Activated naive CD4-positive, alpha-beta T cell treated with anti-CD3 and anti-CD28 coated beads, Interleukin-2, amount 10 ng/mL, durations not matched to agents 7 days and 5 days (primary cell): ENCODE data around the gene GRIK4.

ENCODE experiments used
- CTCF ChIA-PET: fragments of 350-600 bp; sonication (Branson Sonifier 250); formaldehyde crosslinking; loops from one replicate; lab custom pipeline; 2021; ENCODE audit warnings: antibody characterized with exemption; lab: Charles Lee
- DNase-seq: peaks from one replicate; pipeline ENCODE4 v3.0.0-alpha.2; 2020
- H3K27ac Mint-ChIP-seq: one replicate; pipeline ENCODE4 v1.8.0; 2021; ENCODE audit warnings: mild to moderate bottlenecking, moderate library complexity, mixed read lengths
- H3K27me3 Mint-ChIP-seq: one replicate; pipeline ENCODE4 v1.8.0; 2021; ENCODE audit warnings: mild to moderate bottlenecking, mixed read lengths
- H3K36me3 Mint-ChIP-seq: one replicate; pipeline ENCODE4 v1.8.0; 2021; ENCODE audit warnings: mixed read lengths
- H3K4me1 Mint-ChIP-seq: one replicate; pipeline ENCODE4 v1.8.0; 2021; ENCODE audit warnings: mixed read lengths
- H3K4me3 Mint-ChIP-seq: one replicate; pipeline ENCODE4 v1.8.0; 2021; ENCODE audit warnings: mild to moderate bottlenecking, moderate library complexity, mixed read lengths
- H3K9me3 Mint-ChIP-seq: one replicate; pipeline ENCODE4 v1.8.0; 2021; ENCODE audit warnings: mixed read lengths

GRIK4 gene

GRCh38 chr11:120839846-120840402, 328.4 kb downstream of the GRIK4 start:
- Mint-ChIP-seq H3K36me3 (no peaks in the 10 kb centered on the region), H3K27ac (no peak overlapping the region), H3K4me1 (no peaks in the 10 kb centered on the region), H3K27me3 (peaks cover 7% of the 10 kb centered on the region), H3K9me3 (no peaks in the 10 kb centered on the region), H3K4me3 (no peak overlapping the region)
- no peak for DNase-seq
- CTCF ChIA-PET = no interaction called here

GRCh38 chr11:120840661-120841060, 329.1 kb downstream of the GRIK4 start:
- Mint-ChIP-seq H3K4me1 (no peaks in the 10 kb centered on the region), H3K36me3 (no peaks in the 10 kb centered on the region), H3K27me3 (peaks cover 7% of the 10 kb centered on the region), H3K27ac (no peak overlapping the region), H3K9me3 (no peaks in the 10 kb centered on the region), H3K4me3 (no peak overlapping the region)
- CTCF ChIA-PET = no interaction called here
- DNase-seq = no peak

GRCh38 chr11:120841074-120841473, 329.5 kb downstream of the GRIK4 start:
- Mint-ChIP-seq H3K27ac (no peak overlapping the region), H3K4me3 (no peak overlapping the region), H3K27me3 (peaks cover 7% of the 10 kb centered on the region), H3K9me3 (no peaks in the 10 kb centered on the region), H3K4me1 (no peaks in the 10 kb centered on the region), H3K36me3 (no peaks in the 10 kb centered on the region)
- no peak for DNase-seq
- CTCF ChIA-PET = no interaction called here

- Mint-ChIP-seq H3K27ac (no peak overlapping the region), H3K4me1 (no peaks in the 10 kb centered on the region), H3K36me3 (no peaks in the 10 kb centered on the region), H3K9me3 (no peaks in the 10 kb centered on the region), H3K4me3 (no peak overlapping the region), H3K27me3 (peaks cover 7% of the 10 kb centered on the region)
- DNase-seq = no peak
- CTCF ChIA-PET = interaction anchor here (1.1 kb wide), 1 partner anchor 9 kb away, joined by 3 read pairs; no protein-coding TSS in a partner anchor
Measured at GRCh38 chr11:120842195-120842594, 330.6 kb downstream of the GRIK4 start.

GRCh38 chr11:120853435-120853834, 341.9 kb downstream of the GRIK4 start:
- Mint-ChIP-seq H3K36me3 (no peaks in the 10 kb centered on the region), H3K27me3 (peaks cover 7% of the 10 kb centered on the region), H3K4me1 (no peaks in the 10 kb centered on the region), H3K4me3 (no peak overlapping the region), H3K27ac (no peak overlapping the region), H3K9me3 (no peaks in the 10 kb centered on the region)
- CTCF ChIA-PET = no interaction called here
- no peak for DNase-seq

- Mint-ChIP-seq H3K4me3 (no peak overlapping the region), H3K4me1 (no peaks in the 10 kb centered on the region), H3K27ac (no peak overlapping the region), H3K9me3 (no peaks in the 10 kb centered on the region), H3K27me3 (peaks cover 5% of the 10 kb centered on the region), H3K36me3 (no peaks in the 10 kb centered on the region)
- CTCF ChIA-PET = no interaction called here
- no peak for DNase-seq
Measured at GRCh38 chr11:120854988-120855387, 343.4 kb downstream of the GRIK4 start.

GRCh38 chr11:120857508-120857907, 346.0 kb downstream of the GRIK4 start:
- CTCF ChIA-PET = no interaction called here
- H3K36me3 Mint-ChIP-seq = no peaks in the 10 kb centered on the region
- H3K9me3 Mint-ChIP-seq = no peaks in the 10 kb centered on the region
- H3K27ac Mint-ChIP-seq = no peak overlapping the region
- H3K27me3 Mint-ChIP-seq = peaks cover 8% of the 10 kb centered on the region
- no peak overlapping the region for H3K4me3 Mint-ChIP-seq
- DNase-seq = no peak
- no peaks in the 10 kb centered on the region for H3K4me1 Mint-ChIP-seq

GRCh38 chr11:120858740-120859139, 347.2 kb downstream of the GRIK4 start:
- Mint-ChIP-seq H3K4me3 (no peak overlapping the region), H3K36me3 (no peaks in the 10 kb centered on the region), H3K27me3 (peaks cover 8% of the 10 kb centered on the region), H3K4me1 (no peaks in the 10 kb centered on the region), H3K27ac (no peak overlapping the region), H3K9me3 (no peaks in the 10 kb centered on the region)
- no peak for DNase-seq
- CTCF ChIA-PET = interaction anchor here (0.7 kb wide), 1 partner anchor 349 kb away, joined by 3 read pairs; no protein-coding TSS in a partner anchor

GRCh38 chr11:120859552-120860295, 348.2 kb downstream of the GRIK4 start:
- peaks cover 8% of the 10 kb centered on the region for H3K27me3 Mint-ChIP-seq
- no peak overlapping the region for H3K27ac Mint-ChIP-seq
- no peaks in the 10 kb centered on the region for H3K9me3 Mint-ChIP-seq
- no peak for DNase-seq
- H3K4me3 Mint-ChIP-seq = no peak overlapping the region
- H3K4me1 Mint-ChIP-seq = no peaks in the 10 kb centered on the region
- H3K36me3 Mint-ChIP-seq = no peaks in the 10 kb centered on the region
- CTCF ChIA-PET = no interaction called here

- H3K36me3 Mint-ChIP-seq = no peaks in the 10 kb centered on the region
- CTCF ChIA-PET = no interaction called here
- no peaks in the 10 kb centered on the region for H3K9me3 Mint-ChIP-seq
- no peak overlapping the region for H3K4me3 Mint-ChIP-seq
- H3K27me3 Mint-ChIP-seq = peaks cover 15% of the 10 kb centered on the region
- H3K4me1 Mint-ChIP-seq = no peaks in the 10 kb centered on the region
- no peak overlapping the region for H3K27ac Mint-ChIP-seq
- no peak for DNase-seq
Measured at GRCh38 chr11:120863359-120863758, 351.8 kb downstream of the GRIK4 start.

- Mint-ChIP-seq H3K36me3 (no peaks in the 10 kb centered on the region), H3K9me3 (no peaks in the 10 kb centered on the region), H3K4me3 (no peak overlapping the region), H3K4me1 (no peaks in the 10 kb centered on the region), H3K27ac (no peak overlapping the region), H3K27me3 (peaks cover 12% of the 10 kb centered on the region)
- CTCF ChIA-PET = no interaction called here
- no peak for DNase-seq
Measured at GRCh38 chr11:120867024-120867423, 355.5 kb downstream of the GRIK4 start.

GRCh38 chr11:120867531-120867930, 356.0 kb downstream of the GRIK4 start:
- Mint-ChIP-seq H3K36me3 (no peaks in the 10 kb centered on the region), H3K4me1 (no peaks in the 10 kb centered on the region), H3K4me3 (no peak overlapping the region), H3K27me3 (peaks cover 10% of the 10 kb centered on the region), H3K27ac (no peak overlapping the region), H3K9me3 (no peaks in the 10 kb centered on the region)
- no peak for DNase-seq
- CTCF ChIA-PET = no interaction called here

GRCh38 chr11:120867988-120868387, 356.4 kb downstream of the GRIK4 start:
- H3K9me3 Mint-ChIP-seq = no peaks in the 10 kb centered on the region
- no peak overlapping the region for H3K27ac Mint-ChIP-seq
- H3K4me3 Mint-ChIP-seq = no peak overlapping the region
- H3K4me1 Mint-ChIP-seq = no peaks in the 10 kb centered on the region
- H3K27me3 Mint-ChIP-seq = peaks cover 10% of the 10 kb centered on the region
- H3K36me3 Mint-ChIP-seq = no peaks in the 10 kb centered on the region
- CTCF ChIA-PET = no interaction called here
- DNase-seq = no peak

GRCh38 chr11:120869097-120869496, 357.5 kb downstream of the GRIK4 start:
- Mint-ChIP-seq H3K27ac (no peak overlapping the region), H3K9me3 (no peaks in the 10 kb centered on the region), H3K36me3 (no peaks in the 10 kb centered on the region), H3K27me3 (peaks cover 10% of the 10 kb centered on the region), H3K4me1 (no peaks in the 10 kb centered on the region), H3K4me3 (no peak overlapping the region)
- CTCF ChIA-PET = no interaction called here
- DNase-seq = no peak

- Mint-ChIP-seq H3K36me3 (no peaks in the 10 kb centered on the region), H3K4me3 (no peak overlapping the region), H3K27ac (no peak overlapping the region), H3K4me1 (no peaks in the 10 kb centered on the region), H3K9me3 (no peaks in the 10 kb centered on the region), H3K27me3 (peaks cover 10% of the 10 kb centered on the region)
- DNase-seq = no peak
- CTCF ChIA-PET = no interaction called here
Measured at GRCh38 chr11:120869516-120870011, 358.0 kb downstream of the GRIK4 start.
